ENCODE data around the gene RSPH3. TPM values are rescaled to one million over a fixed set of nuclear protein-coding genes. Genes with fewer than 3 reads are reported as not detected.
"Not testable (repeated sequence)": the region's sequence is repeated elsewhere in the genome, so short reads cannot be mapped to it uniquely, and the experiment has no call there.

RSPH3 gene
- total RNA-seq, 2 donors from 2014 or later: 17.6 to 20.0 TPM

GRCh38 chr6:158951565-158951964, 48.4 kb downstream of the RSPH3 start:
- DNase-seq; ATAC-seq; intact Hi-C loops (cut with DNase I, micrococcal nuclease): not testable (repeated sequence)

GRCh38 chr6:158947284-158947683, 52.7 kb downstream of the RSPH3 start:
- ATAC-seq (no peak), DNase-seq (no peak)
- intact Hi-C loops (cut with DNase I, micrococcal nuclease): no loop called here

- ATAC-seq (no peak), DNase-seq (no peak)
- intact Hi-C loops (cut with DNase I, micrococcal nuclease): no loop called here
Measured at GRCh38 chr6:158943380-158944032, 56.5 kb downstream of the RSPH3 start.

GRCh38 chr6:158942349-158942748, 57.7 kb downstream of the RSPH3 start:
- intact Hi-C loops (cut with DNase I, micrococcal nuclease): no loop called here
- DNase-seq: no peak
- ATAC-seq: no peak

GRCh38 chr6:158941246-158941645, 58.8 kb downstream of the RSPH3 start:
- no peak for ATAC-seq
- DNase-seq: no peak
- intact Hi-C loops (cut with DNase I, micrococcal nuclease): no loop called here

GRCh38 chr6:158939255-158940159, 60.5 kb downstream of the RSPH3 start:
- DNase-seq: peak; percentile 57 to 63
- intact Hi-C loops (cut with DNase I, micrococcal nuclease): no loop called here
- peak; percentile 76 for ATAC-seq

- ATAC-seq (peak; percentile 94), DNase-seq (peak; percentile 81 to 84)
- intact Hi-C loops (cut with DNase I, micrococcal nuclease): no loop called here
Measured at GRCh38 chr6:158938811-158939254, 61.2 kb downstream of the RSPH3 start.

GRCh38 chr6:158938220-158938619, 61.8 kb downstream of the RSPH3 start:
- intact Hi-C loops (cut with DNase I, micrococcal nuclease): no loop called here
- ATAC-seq: no peak

GRCh38 chr6:158934157-158934556, 65.8 kb downstream of the RSPH3 start:
- intact Hi-C loops (cut with DNase I, micrococcal nuclease): no loop called here
- ATAC-seq (no peak), DNase-seq (no peak)

More at GRCh38 chr6:158938220-158938619, 61.8 kb downstream of the RSPH3 start:
- no peak for DNase-seq

GRCh38 chr6:158933079-158933595, 66.9 kb downstream of the RSPH3 start:
- intact Hi-C loops (cut with DNase I, micrococcal nuclease): no loop called here
- DNase-seq: no peak
- peak; percentile 91 for ATAC-seq

GRCh38 chr6:158928068-158928467, 71.9 kb downstream of the RSPH3 start:
- intact Hi-C loops (cut with DNase I, micrococcal nuclease): no loop called here
- no peak for ATAC-seq

GRCh38 chr6:158926414-158926813, 73.6 kb downstream of the RSPH3 start:
- DNase-seq: no peak
- intact Hi-C loops (cut with DNase I, micrococcal nuclease): no loop called here
- ATAC-seq: no peak

More at GRCh38 chr6:158928068-158928467, 71.9 kb downstream of the RSPH3 start:
- no peak for DNase-seq

GRCh38 chr6:158924499-158925455, 75.2 kb downstream of the RSPH3 start:
- intact Hi-C loops (cut with DNase I, micrococcal nuclease): no loop called here
- peak; percentile 26 for ATAC-seq

GRCh38 chr6:158923805-158924498, 76.0 kb downstream of the RSPH3 start:
- intact Hi-C loops (cut with DNase I, micrococcal nuclease): no loop called here
- DNase-seq (peak in 1 of 2 donors; percentile 38), ATAC-seq (peak; percentile 94)

More at GRCh38 chr6:158924499-158925455, 75.2 kb downstream of the RSPH3 start:
- no peak for DNase-seq

Measured in left colon (tissue), 2 donors.